22Rv1 (cell line): Measurements from ENCODE around the gene COBL.

Experiments
- ZFX ChIP-seq: fragments of 450-650 bp; IDR thresholded peaks from 2 replicates; pipeline ENCODE4 v1.6.1; 2017; ENCODE audit warnings: antibody characterized with exemption, borderline replicate concordance
- TF ChIP-seq, protein P1 (sequence below): fragments of 450-650 bp; IDR thresholded peaks from 2 replicates; pipeline ENCODE4 v1.5.1; 2017; ENCODE audit warnings: mild to moderate bottlenecking

DNA sequence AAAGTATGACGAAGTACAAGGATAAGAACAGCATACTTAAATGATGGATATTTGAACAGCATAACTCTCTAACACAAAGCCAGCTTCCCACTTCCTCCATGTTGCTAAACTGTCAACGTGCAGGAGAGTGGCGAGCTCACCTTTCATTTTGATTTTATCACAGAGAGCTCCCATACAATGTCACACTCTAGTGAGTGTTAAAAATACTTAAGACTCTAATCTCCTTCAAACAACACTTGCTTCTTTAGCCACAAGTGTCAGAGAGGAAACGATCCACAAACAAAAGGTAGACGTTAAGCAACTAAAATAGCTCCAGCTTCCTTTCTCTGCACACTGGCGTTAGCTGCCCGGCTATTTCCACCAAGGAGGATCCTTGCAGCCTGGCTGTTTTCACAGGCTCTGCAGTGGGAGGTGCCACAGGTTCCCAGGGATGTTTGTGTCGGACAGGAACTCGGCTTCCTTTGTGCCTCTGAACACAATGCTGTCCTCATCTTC is 194.6 kb downstream of the COBL start:
- TF ChIP-seq, protein P1, sequence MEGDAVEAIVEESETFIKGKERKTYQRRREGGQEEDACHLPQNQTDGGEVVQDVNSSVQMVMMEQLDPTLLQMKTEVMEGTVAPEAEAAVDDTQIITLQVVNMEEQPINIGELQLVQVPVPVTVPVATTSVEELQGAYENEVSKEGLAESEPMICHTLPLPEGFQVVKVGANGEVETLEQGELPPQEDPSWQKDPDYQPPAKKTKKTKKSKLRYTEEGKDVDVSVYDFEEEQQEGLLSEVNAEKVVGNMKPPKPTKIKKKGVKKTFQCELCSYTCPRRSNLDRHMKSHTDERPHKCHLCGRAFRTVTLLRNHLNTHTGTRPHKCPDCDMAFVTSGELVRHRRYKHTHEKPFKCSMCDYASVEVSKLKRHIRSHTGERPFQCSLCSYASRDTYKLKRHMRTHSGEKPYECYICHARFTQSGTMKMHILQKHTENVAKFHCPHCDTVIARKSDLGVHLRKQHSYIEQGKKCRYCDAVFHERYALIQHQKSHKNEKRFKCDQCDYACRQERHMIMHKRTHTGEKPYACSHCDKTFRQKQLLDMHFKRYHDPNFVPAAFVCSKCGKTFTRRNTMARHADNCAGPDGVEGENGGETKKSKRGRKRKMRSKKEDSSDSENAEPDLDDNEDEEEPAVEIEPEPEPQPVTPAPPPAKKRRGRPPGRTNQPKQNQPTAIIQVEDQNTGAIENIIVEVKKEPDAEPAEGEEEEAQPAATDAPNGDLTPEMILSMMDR: no peak
- no peak for TF ChIP-seq ZFX
